ENCODE data around the gene MARK3.

MARK3 gene

GRCh38 chr14:103378038-103378854, 7.0 kb upstream of the MARK3 start:
- DNase-seq (ENCODE audit: low read depth) = no peak
- H3K4me3 ChIP-seq (ENCODE audit: low read depth, low read length) = no peak overlapping the region
- no peak for TF ChIP-seq CTCF (IDR thresholded peaks at IDR 0.05; ENCODE audit: insufficient read depth, low read depth, low read length, missing control alignments)

GRCh38 chr14:103380719-103381377, 4.4 kb upstream of the MARK3 start:
- no peak for TF ChIP-seq CTCF (IDR thresholded peaks at IDR 0.05; ENCODE audit: insufficient read depth, low read depth, low read length, missing control alignments)
- no peak overlapping the region for H3K4me3 ChIP-seq (ENCODE audit: low read depth, low read length)
- DNase-seq (ENCODE audit: low read depth) = no peak

GRCh38 chr14:103382376-103382775, 2.8 kb upstream of the MARK3 start:
- DNase-seq (ENCODE audit: low read depth) = no peak
- H3K4me3 ChIP-seq (ENCODE audit: low read depth, low read length) = no peak overlapping the region
- no peak for TF ChIP-seq CTCF (IDR thresholded peaks at IDR 0.05; ENCODE audit: insufficient read depth, low read depth, low read length, missing control alignments)

- peak overlapping the region; percentile 67 for H3K4me3 ChIP-seq (ENCODE audit: low read depth, low read length)
- no peak for DNase-seq (ENCODE audit: low read depth)
- TF ChIP-seq CTCF (IDR thresholded peaks at IDR 0.05; ENCODE audit: insufficient read depth, low read depth, low read length, missing control alignments) = no peak
Observed at GRCh38 chr14:103384450-103385151, 614 bp upstream of the MARK3 start.

GRCh38 chr14:103385929-103386712, 906 bp downstream of the MARK3 start:
- H3K4me3 ChIP-seq (ENCODE audit: low read depth, low read length) = peak overlapping the region; percentile 67
- DNase-seq (ENCODE audit: low read depth) = peak; percentile 51

More at GRCh38 chr14:103385929-103386712, 906 bp downstream of the MARK3 start:
- TF ChIP-seq CTCF (IDR thresholded peaks at IDR 0.05; ENCODE audit: insufficient read depth, low read depth, low read length, missing control alignments) = no peak
